Small intestine (tissue), 7 donors: ENCODE results near the gene C1orf21. TPM values are rescaled to one million over a fixed set of nuclear protein-coding genes. Genes with fewer than 3 reads are reported as not detected.
A peak's percentile ranks its signal among the peaks of the same experiment; 100 is the strongest.

Experiments used
- DNase-seq, 2 donors: peaks; one replicate each; pipeline versions ENCODE4 v3.0.0 to v3.0.0-alpha.2; 2013
- FAIRE-seq: peaks from 2 replicates; lab custom pipeline; 2012; peaks lifted over from hg19 to GRCh38; lab: Jason Lieb, UNC
- H3K27ac ChIP-seq, 3 donors: one replicate each; pipeline ENCODE4 v1.5.1; 2013; ENCODE audit warnings: low read length in 2 of 3, mild to moderate bottlenecking in 2 of 3, control low read depth in 1 of 3, inconsistent platforms in 1 of 3, low read depth in 1 of 3, moderate library complexity in 1 of 3
- H3K27me3 ChIP-seq, 3 donors: one replicate each; pipeline ENCODE4 v1.6.1; 2013; ENCODE audit warnings: low read length in 3 of 3, inconsistent platforms in 1 of 3; ENCODE audit not compliant: control insufficient read depth in 3 of 3, insufficient read depth in 3 of 3
- H3K36me3 ChIP-seq, 3 donors: one replicate each; pipeline ENCODE4 v1.6.1; 2013; ENCODE audit warnings: low read length in 3 of 3, inconsistent platforms in 1 of 3, low read depth in 1 of 3, mild to moderate bottlenecking in 1 of 3, moderate library complexity in 1 of 3; ENCODE audit not compliant: control insufficient read depth in 3 of 3, insufficient read depth in 2 of 3
- H3K4me1 ChIP-seq, 3 donors: one replicate each; pipeline ENCODE4 v1.6.1; 2013; ENCODE audit warnings: low read length in 2 of 3, inconsistent platforms in 1 of 3, low read depth in 1 of 3, mild to moderate bottlenecking in 1 of 3, moderate library complexity in 1 of 3; ENCODE audit not compliant: control insufficient read depth in 3 of 3, insufficient read depth in 2 of 3
- H3K4me3 ChIP-seq, 3 donors: one replicate each; pipeline ENCODE4 v1.5.1; 2013; ENCODE audit warnings: low read length in 3 of 3, control low read depth in 1 of 3, inconsistent platforms in 1 of 3, low read depth in 1 of 3, mild to moderate bottlenecking in 1 of 3, moderate library complexity in 1 of 3
- H3K9me3 ChIP-seq, 2 donors: one replicate each; pipeline ENCODE4 v1.6.1; 2013; ENCODE audit warnings: low read depth in 1 of 2, low read length in 1 of 2; ENCODE audit not compliant: control insufficient read depth in 2 of 2, insufficient read depth in 1 of 2
- WGBS, 3 donors: extraction: QIAGEN DNeasy Blood & Tissue Kit; methylation state at CpG; one replicate each; pipeline ENCODE4 v1.1.7; 2013; 5-methylcytosine and 5-hydroxymethylcytosine counted together
- polyA plus RNA-seq, 4 donors: library from polyadenylated mRNA; stranded (reverse) in 3 of 4; unstranded in 1 of 4; fragments of 200-250 nt in 3 of 4; fragments of 120-200 nt in 1 of 4; gene quantifications; one replicate each; pipeline versions ENCODE4 v1.2.1 to v1.2.3, GENCODE V29; 2013
- donor health status: healthy with polysubstance abuse.
- donor health status: control.
- donor health status: control.
- donor health status: Bipolar disorder and iron deficiency.
- donor health status: healthy.

C1orf21 gene
- polyA plus RNA-seq, 4 donors = 36.5 to 78.3 (median 58.9) TPM

- DNase-seq (no peak), FAIRE-seq (no peak)
- Histone ChIP-seq H3K27me3 (no peaks in the 10 kb centered on the region), H3K36me3 (peaks cover 0 to 2% (median 0%) of the 10 kb centered on the region in 3 donors), H3K9me3 (no peaks in the 10 kb centered on the region), H3K4me3 (no peak overlapping the region), H3K4me1 (peaks cover 0 to 14% (median 2%) of the 10 kb centered on the region in 3 donors), H3K27ac (no peak overlapping the region)
- 75 to 92% (median 79%) methylated on average over 2 of the region's 2 CpGs for WGBS, 3 donors
Observed at GRCh38 chr1:184408580-184408979, 21.8 kb downstream of the C1orf21 start.

DNA sequence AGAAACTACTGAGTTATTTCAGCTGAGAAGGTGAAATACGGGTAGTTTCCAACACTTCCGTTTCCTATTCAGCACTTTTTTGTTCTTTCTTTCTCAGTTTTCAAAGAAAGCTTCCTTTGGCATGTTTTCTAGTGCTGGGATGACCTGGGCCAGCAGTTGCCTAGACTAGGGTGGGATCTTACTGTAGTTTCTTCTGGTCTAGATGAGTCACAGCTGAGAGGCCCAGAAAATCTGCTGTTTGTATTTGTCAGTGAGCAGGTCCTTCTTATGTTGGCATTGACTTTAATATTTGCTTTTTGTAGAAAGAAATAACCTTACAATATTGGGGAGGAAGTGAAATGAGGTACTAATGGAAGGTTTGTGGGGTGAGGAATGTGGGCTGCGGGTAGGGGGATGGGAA, 22.2 kb downstream of the C1orf21 start:
- Histone ChIP-seq H3K4me3 (no peak overlapping the region), H3K36me3 (peaks cover 0 to 4% (median 3%) of the 10 kb centered on the region in 3 donors), H3K27me3 (no peaks in the 10 kb centered on the region), H3K9me3 (no peaks in the 10 kb centered on the region), H3K4me1 (peaks cover 0 to 14% (median 2%) of the 10 kb centered on the region in 3 donors), H3K27ac (no peak overlapping the region)
- 56 to 87% (median 81%) methylated on average over 3 of the region's 3 CpGs for WGBS, 3 donors
- no peak for DNase-seq
- no peak for FAIRE-seq

- Histone ChIP-seq H3K27me3 (no peaks in the 10 kb centered on the region), H3K4me3 (no peak overlapping the region), H3K9me3 (no peaks in the 10 kb centered on the region), H3K4me1 (peaks cover 0 to 14% (median 0%) of the 10 kb centered on the region in 3 donors), H3K36me3 (peaks cover 0 to 6% (median 4%) of the 10 kb centered on the region in 3 donors), H3K27ac (no peak overlapping the region)
- FAIRE-seq = no peak
- DNase-seq = no peak
- 90 to 98% (median 94%) methylated on average over 1 of the region's 1 CpG for WGBS, 3 donors
Observed at GRCh38 chr1:184412472-184412871, 25.6 kb downstream of the C1orf21 start.

DNA sequence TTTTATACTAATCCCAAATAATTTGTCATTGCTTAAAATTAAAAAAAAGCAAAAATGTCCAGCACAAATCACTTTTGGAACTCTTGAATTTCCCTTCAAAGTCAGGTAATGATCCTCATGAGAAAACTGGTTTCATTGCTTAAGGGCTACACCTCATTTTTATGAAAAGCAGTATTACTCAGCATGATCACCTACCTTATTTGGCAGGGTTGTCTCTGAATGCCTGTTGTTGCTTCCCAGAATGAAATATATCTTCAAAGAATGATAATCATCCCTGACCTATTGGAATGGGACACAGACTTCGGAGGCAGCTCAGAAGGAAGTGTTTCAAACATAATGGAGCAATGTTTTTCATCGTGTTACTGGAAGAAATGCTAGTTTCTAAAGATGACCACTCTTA, 29.7 kb downstream of the C1orf21 start:
- WGBS, 3 donors = 39 to 86% (median 79%) methylated on average over 2 of the region's 2 CpGs
- Histone ChIP-seq H3K4me1 (peaks cover 0 to 3% (median 0%) of the 10 kb centered on the region in 3 donors), H3K27me3 (no peaks in the 10 kb centered on the region), H3K9me3 (no peaks in the 10 kb centered on the region), H3K27ac (no peak overlapping the region), H3K36me3 (peaks cover 0 to 6% (median 4%) of the 10 kb centered on the region in 3 donors), H3K4me3 (no peak overlapping the region)
- DNase-seq (no peak), FAIRE-seq (no peak)

GRCh38 chr1:184416946-184417345, 30.1 kb downstream of the C1orf21 start:
- Histone ChIP-seq H3K4me3 (no peak overlapping the region), H3K4me1 (peaks cover 0 to 3% (median 0%) of the 10 kb centered on the region in 3 donors), H3K27ac (peak overlapping the region in 1 of 3 donors; percentile 11), H3K27me3 (no peaks in the 10 kb centered on the region), H3K9me3 (no peaks in the 10 kb centered on the region), H3K36me3 (peaks cover 0 to 6% (median 4%) of the 10 kb centered on the region in 3 donors)
- WGBS, 3 donors = 68 to 92% (median 81%) methylated on average over 3 of the region's 3 CpGs
- DNase-seq = no peak
- no peak for FAIRE-seq

GRCh38 chr1:184417916-184418315, 31.1 kb downstream of the C1orf21 start:
- FAIRE-seq = no peak

DNA sequence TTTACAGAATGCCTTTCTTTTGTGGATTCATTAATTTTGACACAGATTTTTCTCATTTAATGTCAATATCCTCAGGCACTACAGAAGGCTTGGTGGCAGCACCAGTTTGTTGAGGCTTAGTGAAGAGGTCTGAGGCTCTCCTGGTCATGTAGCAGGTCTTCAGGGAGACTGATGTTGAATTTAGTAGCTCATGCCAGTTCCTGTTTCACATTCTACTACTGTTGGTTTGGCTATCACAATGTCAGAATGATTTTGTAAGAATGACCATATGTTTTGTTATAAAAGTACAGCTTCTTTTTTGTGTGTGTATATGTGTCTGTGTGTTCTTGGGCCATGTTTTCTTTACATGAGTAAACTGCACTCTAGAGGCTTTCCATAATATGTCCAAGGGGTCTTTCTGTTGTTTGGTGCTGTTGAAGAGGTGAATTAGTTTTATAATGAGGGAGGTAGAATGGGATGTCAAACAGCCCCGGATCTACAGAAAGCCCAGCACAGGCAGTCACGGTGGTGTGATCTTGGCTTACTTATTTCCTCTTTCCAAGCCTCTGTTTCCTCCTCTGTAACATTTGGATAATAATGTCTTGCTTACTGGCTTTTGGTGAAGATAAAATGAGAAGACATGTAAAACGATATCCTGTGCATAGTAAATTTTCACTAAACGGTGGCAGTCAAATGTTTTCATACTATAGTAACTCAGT, 32.0 kb downstream of the C1orf21 start:
- Histone ChIP-seq H3K27ac (no peak overlapping the region), H3K4me3 (no peak overlapping the region), H3K9me3 (no peaks in the 10 kb centered on the region), H3K36me3 (peaks cover 0 to 4% (median 2%) of the 10 kb centered on the region in 3 donors), H3K27me3 (no peaks in the 10 kb centered on the region), H3K4me1 (peaks cover 0 to 8% (median 2%) of the 10 kb centered on the region in 3 donors)
- FAIRE-seq (no peak), DNase-seq (no peak)
- 65 to 85% (median 66%) methylated on average over 4 of the region's 4 CpGs for WGBS, 3 donors

More at GRCh38 chr1:184417916-184418315, 31.1 kb downstream of the C1orf21 start:
- Histone ChIP-seq H3K36me3 (peaks cover 0 to 6% (median 4%) of the 10 kb centered on the region in 3 donors), H3K4me3 (no peak overlapping the region), H3K9me3 (no peaks in the 10 kb centered on the region), H3K27ac (no peak overlapping the region), H3K4me1 (peaks cover 0 to 6% (median 2%) of the 10 kb centered on the region in 3 donors), H3K27me3 (no peaks in the 10 kb centered on the region)
- no peak for DNase-seq
- WGBS, 3 donors = 95 to 100% (median 95%) methylated on average over 1 of the region's 1 CpG

DNA sequence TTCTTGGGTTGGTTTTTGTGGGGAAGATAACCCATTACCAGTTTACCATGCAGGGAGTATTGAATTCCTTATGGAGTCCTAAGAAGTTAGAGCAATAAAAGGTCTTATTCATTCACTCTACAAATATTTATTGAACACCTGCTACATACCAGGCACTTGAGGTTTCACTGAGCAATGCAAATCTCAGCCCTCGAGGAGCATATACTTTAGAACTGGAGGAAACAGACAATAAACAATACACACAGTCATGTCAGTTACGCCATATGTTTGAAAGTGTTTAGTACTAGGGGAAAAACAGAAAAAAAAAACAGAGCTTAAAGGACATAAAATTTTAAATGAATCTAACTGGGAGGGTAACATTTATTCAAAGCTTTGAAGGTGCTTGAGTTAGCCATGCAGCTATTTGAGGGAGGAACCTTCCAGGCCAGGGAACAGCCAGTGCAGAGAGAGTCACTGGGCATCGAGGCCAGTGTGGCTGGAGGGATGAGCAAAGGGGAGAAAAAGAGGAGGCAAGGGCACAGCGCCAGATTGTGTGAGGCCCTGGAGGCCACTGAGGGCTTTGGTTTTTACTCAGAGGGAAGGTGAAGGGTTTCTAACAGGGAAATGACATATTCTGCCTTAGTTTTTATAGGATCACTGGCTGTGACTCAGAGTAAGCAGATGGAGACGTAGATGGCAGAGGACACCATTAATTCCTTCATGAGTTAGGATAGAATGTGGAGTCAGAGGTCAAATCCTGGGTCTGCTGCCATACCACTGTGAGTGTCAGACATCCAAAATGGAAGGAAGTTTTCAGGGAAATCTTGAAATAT, 32.7 kb downstream of the C1orf21 start:
- FAIRE-seq (no peak), DNase-seq (no peak)
- Histone ChIP-seq H3K27ac (no peak overlapping the region), H3K9me3 (no peaks in the 10 kb centered on the region), H3K27me3 (no peaks in the 10 kb centered on the region), H3K36me3 (no peaks in the 10 kb centered on the region), H3K4me1 (peaks cover 2 to 10% (median 2%) of the 10 kb centered on the region in 3 donors), H3K4me3 (no peak overlapping the region)
- WGBS, 3 donors = 77 to 84% (median 83%) methylated on average over 5 of the region's 5 CpGs
